Measurements from ENCODE around the gene HTATSF1. TPM values are rescaled to one million over a fixed set of nuclear protein-coding genes. Genes with fewer than 3 reads are reported as not detected.

The HTATSF1 gene
- polyA plus RNA-seq, 3 donors: 1.9 to 20.5 (median 14.2) TPM

DNA sequence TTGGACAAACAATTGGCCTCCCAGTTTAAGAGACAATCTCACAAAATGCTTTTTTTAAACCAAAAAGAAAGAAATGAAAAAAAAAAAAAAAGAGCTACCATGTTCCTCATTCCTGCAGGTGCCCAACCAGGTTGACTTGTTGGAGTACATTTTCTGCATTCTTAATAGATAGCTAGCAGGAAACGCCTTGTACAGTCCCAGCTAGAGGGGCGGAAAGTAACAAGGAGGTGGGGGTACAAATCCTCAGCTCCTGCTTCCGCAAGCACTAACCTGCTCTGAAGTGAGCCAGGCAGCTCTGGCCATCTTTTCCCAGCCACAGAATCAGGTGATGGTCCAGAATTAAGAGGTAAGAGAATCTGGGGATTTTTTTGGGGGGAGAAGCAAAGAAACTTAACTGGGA is 34.6 kb downstream of the HTATSF1 start, which contains the start of gene VGLL1:
Gene VGLL1 (plus strand): TSS at position 265 of the 400 bp plus-strand sequence. CDS start 3,806 bp downstream, outside the sequence.
- Histone ChIP-seq H3K9me3 (replicated peaks in 1 of 2; ENCODE audit: control insufficient read depth in 1 of 2, insufficient read depth in 1 of 2, low read length in 2 of 2) (no peaks in the 10 kb centered on the region), H3K36me3 (replicated peaks in 1 of 2; ENCODE audit: control insufficient read depth in 1 of 2, insufficient read depth in 2 of 2, low read length in 2 of 2) (no peaks in the 10 kb centered on the region), H3K79me2 (ENCODE audit: insufficient read depth, low read length) (no peaks in the 10 kb centered on the region), H3K4me2 (replicated peaks; ENCODE audit: extremely low read depth, low read length, poor library complexity, severe bottlenecking) (no peak within 1 kb of the TSS), H2AFZ (ENCODE audit: insufficient read depth, low read depth, low read length, poor library complexity, severe bottlenecking) (no peak within 1 kb of the TSS), H3K9ac (ENCODE audit: insufficient read depth, low read length, poor library complexity, severe bottlenecking) (no peak within 1 kb of the TSS), H3K4me1 (ENCODE audit: control insufficient read depth in 1 of 2, insufficient read depth in 2 of 2, low read length in 2 of 2) (no peaks in the 10 kb centered on the region), H3K27ac (ENCODE audit: low read depth in 1 of 2, low read length in 2 of 2) (no peak within 1 kb of the TSS), H3K4me3 (replicated peaks in 1 of 3; ENCODE audit: low read depth in 2 of 3, low read length in 3 of 3) (no peak within 1 kb of the TSS), H3K27me3 (ENCODE audit: control insufficient read depth in 2 of 2, insufficient read depth in 2 of 2, low read length in 2 of 2) (no peaks in the 10 kb centered on the region), H4K20me1 (ENCODE audit: insufficient read depth, low read length) (no peaks in the 10 kb centered on the region)
- no peaks in the 10 kb centered on the region for H3K36me3 Mint-ChIP-seq
- TF ChIP-seq, protein P1, sequence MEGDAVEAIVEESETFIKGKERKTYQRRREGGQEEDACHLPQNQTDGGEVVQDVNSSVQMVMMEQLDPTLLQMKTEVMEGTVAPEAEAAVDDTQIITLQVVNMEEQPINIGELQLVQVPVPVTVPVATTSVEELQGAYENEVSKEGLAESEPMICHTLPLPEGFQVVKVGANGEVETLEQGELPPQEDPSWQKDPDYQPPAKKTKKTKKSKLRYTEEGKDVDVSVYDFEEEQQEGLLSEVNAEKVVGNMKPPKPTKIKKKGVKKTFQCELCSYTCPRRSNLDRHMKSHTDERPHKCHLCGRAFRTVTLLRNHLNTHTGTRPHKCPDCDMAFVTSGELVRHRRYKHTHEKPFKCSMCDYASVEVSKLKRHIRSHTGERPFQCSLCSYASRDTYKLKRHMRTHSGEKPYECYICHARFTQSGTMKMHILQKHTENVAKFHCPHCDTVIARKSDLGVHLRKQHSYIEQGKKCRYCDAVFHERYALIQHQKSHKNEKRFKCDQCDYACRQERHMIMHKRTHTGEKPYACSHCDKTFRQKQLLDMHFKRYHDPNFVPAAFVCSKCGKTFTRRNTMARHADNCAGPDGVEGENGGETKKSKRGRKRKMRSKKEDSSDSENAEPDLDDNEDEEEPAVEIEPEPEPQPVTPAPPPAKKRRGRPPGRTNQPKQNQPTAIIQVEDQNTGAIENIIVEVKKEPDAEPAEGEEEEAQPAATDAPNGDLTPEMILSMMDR (IDR thresholded peaks at IDR 0.05): no peak
- peaks cover 0 to 2% (median 0%) of the 10 kb centered on the region in 7 donors for H3K9me3 Mint-ChIP-seq
- intact Hi-C loops (cut with micrococcal nuclease): no loop called here
- no peak within 1 kb of the TSS for H3K27ac Mint-ChIP-seq
- H3K4me1 Mint-ChIP-seq: no peaks in the 10 kb centered on the region
- H3K4me3 Mint-ChIP-seq: no peak within 1 kb of the TSS
- WGBS (ENCODE audit: insufficient coverage): no CpG with 5 or more reads among the region's 3 CpGs
- H3K27me3 Mint-ChIP-seq (ENCODE audit: low read depth in 3 of 3): peaks cover 2 to 7% (median 5%) of the 10 kb centered on the region in 3 donors
- no peak for DNase-seq

DNA sequence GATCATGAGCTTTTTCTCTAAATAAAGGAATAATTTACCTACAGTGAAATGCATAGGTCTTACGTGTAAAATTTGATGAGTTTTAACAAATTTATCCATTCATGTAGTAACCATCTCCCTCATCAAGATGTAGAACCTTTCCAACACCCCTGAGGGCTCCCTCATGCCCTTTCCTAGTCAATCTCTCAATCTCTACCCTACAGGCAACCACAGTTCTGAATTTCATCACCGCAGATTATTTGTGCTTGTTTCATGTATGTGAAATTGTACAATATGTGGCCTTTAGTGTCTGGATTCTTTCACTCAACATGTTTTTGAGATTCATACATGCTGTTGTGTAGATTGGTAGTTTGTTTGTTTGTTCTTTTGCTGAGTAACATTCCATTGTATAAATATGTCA is 36.7 kb downstream of the HTATSF1 start:
- Histone ChIP-seq H3K79me2 (ENCODE audit: insufficient read depth, low read length) (no peaks in the 10 kb centered on the region), H4K20me1 (ENCODE audit: insufficient read depth, low read length) (no peaks in the 10 kb centered on the region), H3K9ac (ENCODE audit: insufficient read depth, low read length, poor library complexity, severe bottlenecking) (no peak overlapping the region), H3K27me3 (ENCODE audit: control insufficient read depth in 2 of 2, insufficient read depth in 2 of 2, low read length in 2 of 2) (no peaks in the 10 kb centered on the region), H3K4me3 (replicated peaks in 1 of 3; ENCODE audit: low read depth in 2 of 3, low read length in 3 of 3) (no peak overlapping the region), H3K4me1 (ENCODE audit: control insufficient read depth in 1 of 2, insufficient read depth in 2 of 2, low read length in 2 of 2) (no peaks in the 10 kb centered on the region), H3K27ac (ENCODE audit: low read depth in 1 of 2, low read length in 2 of 2) (no peak overlapping the region), H2AFZ (ENCODE audit: insufficient read depth, low read depth, low read length, poor library complexity, severe bottlenecking) (no peak overlapping the region), H3K4me2 (replicated peaks; ENCODE audit: extremely low read depth, low read length, poor library complexity, severe bottlenecking) (no peak overlapping the region), H3K36me3 (replicated peaks in 1 of 2; ENCODE audit: control insufficient read depth in 1 of 2, insufficient read depth in 2 of 2, low read length in 2 of 2) (no peaks in the 10 kb centered on the region), H3K9me3 (replicated peaks in 1 of 2; ENCODE audit: control insufficient read depth in 1 of 2, insufficient read depth in 1 of 2, low read length in 2 of 2) (no peaks in the 10 kb centered on the region)
- TF ChIP-seq, protein P1 (IDR thresholded peaks at IDR 0.05): no peak
- intact Hi-C loops (cut with micrococcal nuclease): no loop called here
- no peak for DNase-seq
- H3K4me3 Mint-ChIP-seq: no peak overlapping the region
- H3K4me1 Mint-ChIP-seq: no peaks in the 10 kb centered on the region
- no peaks in the 10 kb centered on the region for H3K9me3 Mint-ChIP-seq
- no peaks in the 10 kb centered on the region for H3K36me3 Mint-ChIP-seq
- WGBS (ENCODE audit: insufficient coverage): no CpG with 5 or more reads among the region's 2 CpGs
- H3K27me3 Mint-ChIP-seq (ENCODE audit: low read depth in 3 of 3): peaks cover 0 to 4% (median 2%) of the 10 kb centered on the region in 3 donors
- H3K27ac Mint-ChIP-seq: no peak overlapping the region

Measured in CD14-positive monocyte (primary cell).